Upper lobe of left lung (tissue), 4 donors: Measurements from ENCODE around the gene RAP2A.

Source experiments
- POLR2A ChIP-seq, 4 donors: fragments of 450-650 bp; IDR thresholded peaks; one replicate each; pipeline ENCODE4 v1.5.1; 2016 to 2017; ENCODE audit warnings: antibody characterized with exemption in 4 of 4, mild to moderate bottlenecking in 2 of 4
- TF ChIP-seq, protein P1 (sequence below), 6 experiments: fragments of 450-650 bp in 4 of 6; fragments of 200-600 bp in 2 of 6; sonication (generic) in 2 of 6; IDR thresholded peaks; one replicate each; pipeline ENCODE4 v1.5.1; 2016 to 2019; ENCODE audit warnings: antibody characterized with exemption in 6 of 6

DNA sequence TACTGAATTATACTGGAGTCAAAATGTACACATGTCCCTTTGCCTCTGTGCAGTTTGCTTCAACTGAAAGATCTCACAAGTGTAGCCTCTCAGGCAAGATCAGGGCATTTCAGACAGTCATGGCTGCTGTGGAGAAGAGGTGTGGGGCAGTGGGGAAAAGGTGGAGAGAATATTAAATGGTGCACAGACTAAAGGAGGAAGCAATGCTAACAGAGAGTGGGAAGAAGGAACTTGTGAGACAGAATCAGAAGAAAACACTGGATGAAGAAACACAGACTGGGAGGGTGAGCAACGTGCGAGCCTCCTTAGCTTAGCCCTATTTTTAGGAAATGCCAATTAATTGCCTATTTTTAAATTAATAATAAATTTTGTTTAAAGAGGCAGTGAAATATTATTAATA lies 49.6 kb upstream of the RAP2A start:
- TF ChIP-seq, protein P1, sequence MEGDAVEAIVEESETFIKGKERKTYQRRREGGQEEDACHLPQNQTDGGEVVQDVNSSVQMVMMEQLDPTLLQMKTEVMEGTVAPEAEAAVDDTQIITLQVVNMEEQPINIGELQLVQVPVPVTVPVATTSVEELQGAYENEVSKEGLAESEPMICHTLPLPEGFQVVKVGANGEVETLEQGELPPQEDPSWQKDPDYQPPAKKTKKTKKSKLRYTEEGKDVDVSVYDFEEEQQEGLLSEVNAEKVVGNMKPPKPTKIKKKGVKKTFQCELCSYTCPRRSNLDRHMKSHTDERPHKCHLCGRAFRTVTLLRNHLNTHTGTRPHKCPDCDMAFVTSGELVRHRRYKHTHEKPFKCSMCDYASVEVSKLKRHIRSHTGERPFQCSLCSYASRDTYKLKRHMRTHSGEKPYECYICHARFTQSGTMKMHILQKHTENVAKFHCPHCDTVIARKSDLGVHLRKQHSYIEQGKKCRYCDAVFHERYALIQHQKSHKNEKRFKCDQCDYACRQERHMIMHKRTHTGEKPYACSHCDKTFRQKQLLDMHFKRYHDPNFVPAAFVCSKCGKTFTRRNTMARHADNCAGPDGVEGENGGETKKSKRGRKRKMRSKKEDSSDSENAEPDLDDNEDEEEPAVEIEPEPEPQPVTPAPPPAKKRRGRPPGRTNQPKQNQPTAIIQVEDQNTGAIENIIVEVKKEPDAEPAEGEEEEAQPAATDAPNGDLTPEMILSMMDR (IDR thresholded peaks at IDR 0.05), result no peak
- TF ChIP-seq POLR2A (IDR thresholded peaks at IDR 0.05), result no peak
